Measurements from ENCODE around the gene CBARP. TPM values are rescaled to one million over a fixed set of nuclear protein-coding genes. Genes with fewer than 3 reads are reported as not detected.

Gene CBARP
- total RNA-seq, 1 donor: 1.8 TPM

- Histone ChIP-seq H3K79me2 (ENCODE audit: insufficient read depth, low read length) (no peaks in the 10 kb centered on the region), H3K4me1 (ENCODE audit: insufficient read depth, low read length) (no peaks in the 10 kb centered on the region), H3K4me3 (ENCODE audit: insufficient read depth, low read length) (no peak overlapping the region), H3K27me3 (ENCODE audit: insufficient read depth, low read length) (peaks cover 38% of the 10 kb centered on the region), H3K9me3 (ENCODE audit: low read depth, low read length) (no peaks in the 10 kb centered on the region), H3K27ac (ENCODE audit: low read depth, low read length) (no peak overlapping the region), H2AFZ (ENCODE audit: low read length) (no peak overlapping the region), H3K36me3 (ENCODE audit: insufficient read depth, low read length) (no peaks in the 10 kb centered on the region), H3K4me2 (ENCODE audit: insufficient read depth, low read length) (no peak overlapping the region), H4K20me1 (ENCODE audit: insufficient read depth, low read length) (peaks cover 6% of the 10 kb centered on the region)
- TF ChIP-seq CTCF (IDR thresholded peaks at IDR 0.05; ENCODE audit: extremely low read depth, low read depth, low read length): no peak
- no peak for DNase-seq (ENCODE audit: insufficient read length, low spot score, missing footprints)
These were observed 47.4 kb upstream of the CBARP start for GRCh38 chr19:1284979-1285736.

GRCh38 chr19:1284293-1284978 lies 46.6 kb upstream of the CBARP start:
- H3K4me3 ChIP-seq (ENCODE audit: insufficient read depth, low read length): no peak overlapping the region
- TF ChIP-seq CTCF (IDR thresholded peaks at IDR 0.05; ENCODE audit: extremely low read depth, low read depth, low read length): no peak
- H3K27me3 ChIP-seq (ENCODE audit: insufficient read depth, low read length): peaks cover 38% of the 10 kb centered on the region
- H2AFZ ChIP-seq (ENCODE audit: low read length): no peak overlapping the region
- DNase-seq (ENCODE audit: insufficient read length, low spot score, missing footprints): peak; percentile 94
- H3K27ac ChIP-seq (ENCODE audit: low read depth, low read length): no peak overlapping the region
- no peaks in the 10 kb centered on the region for H3K4me1 ChIP-seq (ENCODE audit: insufficient read depth, low read length)
- no peaks in the 10 kb centered on the region for H3K9me3 ChIP-seq (ENCODE audit: low read depth, low read length)
- H3K79me2 ChIP-seq (ENCODE audit: insufficient read depth, low read length): no peaks in the 10 kb centered on the region
- no peak overlapping the region for H3K4me2 ChIP-seq (ENCODE audit: insufficient read depth, low read length)
- peaks cover 12% of the 10 kb centered on the region for H4K20me1 ChIP-seq (ENCODE audit: insufficient read depth, low read length)
- H3K36me3 ChIP-seq (ENCODE audit: insufficient read depth, low read length): peaks cover 5% of the 10 kb centered on the region

- no peak for TF ChIP-seq CTCF (IDR thresholded peaks at IDR 0.05; ENCODE audit: extremely low read depth, low read depth, low read length)
- no peak overlapping the region for H3K27ac ChIP-seq (ENCODE audit: low read depth, low read length)
- no peak overlapping the region for H3K4me3 ChIP-seq (ENCODE audit: insufficient read depth, low read length)
- H4K20me1 ChIP-seq (ENCODE audit: insufficient read depth, low read length): peaks cover 14% of the 10 kb centered on the region
- H2AFZ ChIP-seq (ENCODE audit: low read length): no peak overlapping the region
- H3K4me1 ChIP-seq (ENCODE audit: insufficient read depth, low read length): no peaks in the 10 kb centered on the region
- H3K36me3 ChIP-seq (ENCODE audit: insufficient read depth, low read length): peaks cover 10% of the 10 kb centered on the region
- H3K79me2 ChIP-seq (ENCODE audit: insufficient read depth, low read length): no peaks in the 10 kb centered on the region
- H3K4me2 ChIP-seq (ENCODE audit: insufficient read depth, low read length): no peak overlapping the region
- H3K9me3 ChIP-seq (ENCODE audit: low read depth, low read length): no peaks in the 10 kb centered on the region
- peaks cover 38% of the 10 kb centered on the region for H3K27me3 ChIP-seq (ENCODE audit: insufficient read depth, low read length)
- DNase-seq (ENCODE audit: insufficient read length, low spot score, missing footprints): no peak
These were observed 46.1 kb upstream of the CBARP start for GRCh38 chr19:1283917-1284292.

GRCh38 chr19:1283207-1283916 lies 45.6 kb upstream of the CBARP start:
- H3K4me2 ChIP-seq (ENCODE audit: insufficient read depth, low read length): no peak overlapping the region
- no peaks in the 10 kb centered on the region for H3K79me2 ChIP-seq (ENCODE audit: insufficient read depth, low read length)
- no peak for DNase-seq (ENCODE audit: insufficient read length, low spot score, missing footprints)
- H3K4me1 ChIP-seq (ENCODE audit: insufficient read depth, low read length): no peaks in the 10 kb centered on the region
- peaks cover 14% of the 10 kb centered on the region for H4K20me1 ChIP-seq (ENCODE audit: insufficient read depth, low read length)
- no peak for TF ChIP-seq CTCF (IDR thresholded peaks at IDR 0.05; ENCODE audit: extremely low read depth, low read depth, low read length)
- H3K27ac ChIP-seq (ENCODE audit: low read depth, low read length): no peak overlapping the region
- H3K4me3 ChIP-seq (ENCODE audit: insufficient read depth, low read length): no peak overlapping the region
- no peak overlapping the region for H2AFZ ChIP-seq (ENCODE audit: low read length)
- H3K36me3 ChIP-seq (ENCODE audit: insufficient read depth, low read length): peaks cover 13% of the 10 kb centered on the region
- no peaks in the 10 kb centered on the region for H3K9me3 ChIP-seq (ENCODE audit: low read depth, low read length)
- peaks cover 38% of the 10 kb centered on the region for H3K27me3 ChIP-seq (ENCODE audit: insufficient read depth, low read length)

Data from osteoblast (primary cell).